HG03432 (cell line): ENCODE data around the gene RBM4.

Experiments
- ATAC-seq: cut with Tn5 transposase; IDR thresholded peaks from one replicate; pipeline ENCODE4 v1.9.1; 2021; ENCODE audit warnings: mild to moderate bottlenecking, moderate library complexity; ENCODE audit not compliant: unreplicated experiment

Gene RBM4

DNA sequence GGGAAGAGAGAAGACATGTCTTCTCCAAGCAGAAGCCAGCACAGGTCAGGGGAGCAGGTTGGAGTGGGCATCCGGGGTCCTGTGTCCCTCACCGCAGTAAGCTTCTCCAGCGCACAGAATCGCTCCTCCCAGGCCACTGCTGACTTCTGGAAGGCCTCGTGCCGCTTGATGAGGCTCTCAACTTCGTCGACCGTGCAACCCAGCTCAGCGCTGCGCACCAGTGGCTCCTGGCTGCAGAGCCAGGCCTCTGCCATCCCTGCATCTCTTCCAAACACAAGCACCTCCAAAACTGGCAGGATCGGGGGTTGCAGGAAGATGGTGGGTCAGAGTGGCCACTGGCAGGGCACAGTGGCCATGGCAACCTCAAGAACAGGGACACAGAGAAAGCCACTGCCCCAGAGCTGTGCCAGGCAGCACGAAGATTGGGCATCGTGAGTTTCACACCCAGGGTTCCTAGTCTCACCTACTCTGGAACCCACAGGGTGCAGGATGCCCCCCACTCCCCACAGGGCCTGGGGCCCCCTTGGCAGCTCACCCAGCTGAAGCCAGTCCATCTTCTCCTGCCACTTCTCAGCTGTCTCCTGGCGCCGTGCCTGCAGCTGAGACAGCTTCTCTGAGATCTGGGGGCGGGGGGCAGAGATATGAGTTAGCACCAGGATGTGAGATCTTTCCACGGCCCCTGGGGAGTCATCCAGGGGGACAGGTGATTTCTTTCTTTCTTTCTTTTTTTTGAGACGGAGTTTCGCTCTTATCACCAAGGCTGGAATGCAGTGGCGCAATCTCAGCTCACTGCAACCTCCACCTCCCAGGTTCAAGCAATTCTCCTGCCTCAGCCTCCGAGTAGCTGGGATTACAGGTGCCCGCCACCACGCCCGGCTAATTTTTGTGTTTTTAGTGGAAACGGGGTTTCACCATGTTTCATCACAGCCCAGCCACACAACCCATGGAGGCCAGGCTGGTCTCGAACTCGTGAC lies 50.3 kb downstream of the RBM4 start:
- ATAC-seq: no peak

GRCh38 chr11:66689661-66690590 lies 51.4 kb downstream of the RBM4 start:
- no peak for ATAC-seq

- no peak for ATAC-seq
Observed at GRCh38 chr11:66691311-66691980, 52.9 kb downstream of the RBM4 start.

DNA sequence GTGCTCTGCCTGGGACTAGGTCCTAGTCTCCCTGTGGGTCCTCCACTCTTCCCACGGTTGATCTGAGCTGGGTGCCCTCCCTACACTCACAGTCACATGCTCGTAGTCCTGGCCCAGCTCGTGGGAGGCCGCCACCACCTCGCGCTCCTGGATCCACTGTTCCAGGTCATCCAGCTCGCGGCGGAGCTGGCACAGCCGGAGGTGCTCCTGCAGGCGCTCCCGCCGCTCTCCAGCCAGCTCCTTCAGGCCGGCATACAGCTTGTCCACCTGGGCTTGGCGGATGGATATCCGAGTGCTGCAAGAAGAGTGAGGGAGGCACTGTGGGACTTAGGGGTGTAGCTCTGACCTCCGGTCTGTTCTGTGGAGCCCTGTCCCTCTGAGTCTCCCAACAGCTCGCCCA lies 53.9 kb downstream of the RBM4 start:
- no peak for ATAC-seq

DNA sequence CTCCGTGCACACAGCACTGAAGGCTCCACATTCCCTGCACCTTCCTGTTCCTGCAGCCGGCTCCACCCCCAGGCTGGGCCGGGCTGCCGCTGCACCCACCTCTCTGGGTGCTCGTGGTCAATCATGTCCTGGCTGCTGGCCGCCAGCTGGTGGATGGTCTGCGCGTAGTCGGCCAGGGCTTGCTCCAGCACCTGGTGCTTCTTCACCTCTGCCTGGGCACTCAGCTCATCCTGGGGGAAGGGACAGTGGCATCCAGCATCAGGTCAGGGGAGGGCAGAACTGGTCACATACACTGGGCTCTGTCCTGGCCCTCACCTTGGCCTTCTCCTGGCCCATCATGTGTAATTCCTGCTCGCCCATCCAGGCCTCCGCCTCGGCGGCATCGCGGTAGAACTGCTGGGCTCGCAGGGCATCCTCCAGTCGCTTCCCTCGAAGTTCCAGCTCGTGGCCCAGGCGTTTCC lies 54.4 kb downstream of the RBM4 start:
- ATAC-seq: no peak

GRCh38 chr11:66693356-66694055 lies 55.0 kb downstream of the RBM4 start:
- ATAC-seq: no peak

- ATAC-seq: no peak
Observed at GRCh38 chr11:66694056-66694410, 55.5 kb downstream of the RBM4 start.

DNA sequence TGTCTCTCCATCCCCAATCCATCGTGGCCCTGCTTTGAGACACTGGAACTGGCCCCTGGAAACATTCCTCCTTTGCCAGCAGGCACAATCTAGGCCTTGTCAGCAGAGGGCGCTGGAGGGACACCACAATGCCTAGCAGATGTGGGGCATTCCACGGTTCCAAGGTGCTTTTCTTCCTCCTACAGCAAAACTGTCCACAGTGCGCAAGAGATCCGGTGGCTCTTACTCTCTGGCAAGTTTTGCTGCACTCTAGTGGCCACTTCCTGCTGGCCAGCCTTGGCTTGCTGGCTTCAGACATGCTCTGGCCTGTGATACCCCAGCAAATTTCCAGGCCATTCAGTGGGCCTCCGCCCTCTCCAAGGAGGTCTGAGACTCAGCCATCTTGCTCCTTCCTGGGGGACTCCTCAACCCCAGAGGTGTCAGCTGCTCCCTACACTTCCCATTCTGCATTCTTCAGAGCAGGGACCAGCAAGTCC lies 56.3 kb downstream of the RBM4 start:
- ATAC-seq: peak; percentile 50
